Spleen (tissue), 11 donors: Measurements from ENCODE around the gene OR2AJ1. TPM values are rescaled to one million over a fixed set of nuclear protein-coding genes. Genes with fewer than 3 reads are reported as not detected.
A peak's percentile ranks its signal among the peaks of the same experiment; 100 is the strongest.
"Not testable (repeated sequence)": the region's sequence is repeated elsewhere in the genome, so short reads cannot be mapped to it uniquely, and the experiment has no call there.

Source experiments
- DNase-seq: peaks from one replicate; pipeline ENCODE4 v3.0.0-alpha.2; 2020
- H3K27ac ChIP-seq, 8 donors: fragments of 200-600 bp; sonication (generic) in 7 of 8; 1 replicate in 4 of 8; 2 replicates in 4 of 8; pipeline versions ENCODE4 v1.5.0 to v1.8.0; 2016 to 2021; ENCODE audit warnings: inconsistent platforms in 4 of 8, mild to moderate bottlenecking in 4 of 8, moderate library complexity in 1 of 8
- H3K27me3 ChIP-seq, 7 donors: fragments of 200-600 bp; sonication (generic) in 6 of 7; replicated peaks in 1 of 7; 1 replicate in 4 of 7; 2 replicates in 3 of 7; pipeline versions ENCODE4 v1.5.0 to v1.8.0; 2016 to 2021; ENCODE audit warnings: inconsistent platforms in 3 of 7, mild to moderate bottlenecking in 1 of 7
- H3K36me3 ChIP-seq, 6 donors: fragments of 200-600 bp; sonication (generic) in 5 of 6; 1 replicate in 4 of 6; 2 replicates in 2 of 6; pipeline versions ENCODE4 v1.5.0 to v1.8.0; 2016 to 2021; ENCODE audit warnings: inconsistent platforms in 2 of 6
- H3K4me1 ChIP-seq, 6 donors: fragments of 200-600 bp; sonication (generic) in 5 of 6; 1 replicate in 3 of 6; 2 replicates in 3 of 6; pipeline versions ENCODE4 v1.5.0 to v1.8.0; 2016 to 2021; ENCODE audit warnings: inconsistent platforms in 3 of 6
- H3K4me3 ChIP-seq, 8 donors: fragments of 200-600 bp; sonication (generic) in 7 of 8; 1 replicate in 4 of 8; 2 replicates in 4 of 8; pipeline versions ENCODE4 v1.5.0 to v1.8.0; 2016 to 2021; ENCODE audit warnings: inconsistent platforms in 4 of 8, mild to moderate bottlenecking in 4 of 8, moderate library complexity in 2 of 8
- H3K9me3 ChIP-seq, 8 donors: fragments of 200-600 bp; sonication (generic) in 7 of 8; 1 replicate in 4 of 8; 2 replicates in 4 of 8; pipeline versions ENCODE4 v1.5.0 to v1.8.0; 2016 to 2021; ENCODE audit warnings: inconsistent platforms in 4 of 8
- POLR2A ChIP-seq, 3 donors: fragments of 450-650 bp; IDR thresholded peaks; one replicate each; pipeline ENCODE4 v1.5.1; 2017; ENCODE audit warnings: antibody characterized with exemption in 3 of 3, mild to moderate bottlenecking in 1 of 3
- POLR2AphosphoS5 ChIP-seq, 3 donors: sonication (generic); formaldehyde crosslinking; IDR thresholded peaks; one replicate each; pipeline ENCODE4 v1.5.1; 2017; ENCODE audit warnings: antibody characterized with exemption in 3 of 3
- WGBS, 5 donors: extraction: QIAGEN DNeasy Blood & Tissue Kit in 3 of 5; methylation state at CpG; one replicate each; pipeline versions ENCODE4 v1.1.5 to v1.1.7; 2013 to 2018; 5-methylcytosine and 5-hydroxymethylcytosine counted together
- intact Hi-C: fragments of 100-400 bp; cut with DNase I; formaldehyde crosslinking; loops from one replicate; pipeline ENCODE4 v1.15.0; 2023; ENCODE audit warnings: low total_unique reads
- polyA plus RNA-seq, 3 donors: library from polyadenylated mRNA; stranded (reverse); fragments of 200-250 nt; gene quantifications; one replicate each; pipeline ENCODE4 v1.2.1, GENCODE V29; 2013
- total RNA-seq, 7 donors: library from RNA; depleted of rRNA in 3 of 7; stranded (reverse); fragments of >200 nt in 3 of 7; fragmentation: NEBNext Ultra II Directional in 4 of 7; extraction: Animal tissue kit (Norgen Biotek cat#: 25700) in 4 of 7; gene quantifications; one replicate each; pipeline versions ENCODE4 v1.1.0 to v1.2.1, GENCODE V29; 2016 to 2021
- TF ChIP-seq, protein P1 (sequence below), 11 experiments: fragments of 200-600 bp in 7 of 11; fragments of 450-650 bp in 4 of 11; sonication (generic) in 4 of 11; IDR thresholded peaks in 8 of 11; conservative IDR thresholded peaks in 3 of 11; 1 replicate in 7 of 11; 2 replicates in 4 of 11; pipeline versions ENCODE4 v1.4.0 to v1.8.0; 2016 to 2021; ENCODE audit warnings: antibody characterized with exemption in 11 of 11, inconsistent platforms in 4 of 11, mild to moderate bottlenecking in 1 of 11
- donor health status: healthy with polysubstance abuse.
- donor health status: DM: no; HTN: no; CAD: no; lungs with moderate emphysema.
- donor health status: DM: no; HTN: no; CAD: no.
- donor health status: Bipolar disorder and iron deficiency.
- donor health status: healthy.
- donor health status: DM: no; HTN: no; CAD: no.
- donor health status: DM: yes; HTN: yes; CAD: no.

Gene OR2AJ1
- total and polyA plus RNA-seq, 10 donors, result 0.03 to 2.1 (median 0.97) TPM; not detected in 3

DNA sequence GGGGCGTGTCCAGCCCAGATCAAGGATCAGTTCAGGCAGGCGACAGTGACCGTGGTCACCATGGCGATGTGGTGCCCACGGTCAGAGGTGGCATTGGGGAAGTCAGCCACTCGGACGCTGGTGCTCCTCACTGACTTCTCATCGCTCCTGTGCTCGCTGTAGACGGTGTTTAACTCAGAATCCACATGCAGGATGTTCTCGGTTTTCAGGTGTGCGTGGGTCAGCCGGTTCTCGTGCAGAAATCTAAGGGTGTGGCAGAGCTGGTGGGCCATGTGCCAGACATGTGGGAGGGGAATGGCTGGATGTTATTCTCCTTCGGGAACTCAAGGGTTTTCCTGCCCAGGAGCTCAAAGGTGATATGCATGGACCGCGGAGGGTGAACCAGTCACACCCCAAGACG, 11.7 kb downstream of the OR2AJ1 start:
- H3K4me1 ChIP-seq, result no peaks in the 10 kb centered on the region
- DNase-seq, result no peak
- peaks cover 0 to 17% (median 5%) of the 10 kb centered on the region in 8 donors for H3K9me3 ChIP-seq
- intact Hi-C loops, result no loop called here
- no peaks in the 10 kb centered on the region for H3K36me3 ChIP-seq
- WGBS, 5 donors, result 92 to 95% (median 94%) methylated on average over 17 to 18 of the region's 18 CpGs
- H3K27ac ChIP-seq, result no peak overlapping the region
- TF ChIP-seq POLR2A (IDR thresholded peaks at IDR 0.05) (no peak), POLR2AphosphoS5 (IDR thresholded peaks at IDR 0.05) (no peak)
- TF ChIP-seq, protein P1, sequence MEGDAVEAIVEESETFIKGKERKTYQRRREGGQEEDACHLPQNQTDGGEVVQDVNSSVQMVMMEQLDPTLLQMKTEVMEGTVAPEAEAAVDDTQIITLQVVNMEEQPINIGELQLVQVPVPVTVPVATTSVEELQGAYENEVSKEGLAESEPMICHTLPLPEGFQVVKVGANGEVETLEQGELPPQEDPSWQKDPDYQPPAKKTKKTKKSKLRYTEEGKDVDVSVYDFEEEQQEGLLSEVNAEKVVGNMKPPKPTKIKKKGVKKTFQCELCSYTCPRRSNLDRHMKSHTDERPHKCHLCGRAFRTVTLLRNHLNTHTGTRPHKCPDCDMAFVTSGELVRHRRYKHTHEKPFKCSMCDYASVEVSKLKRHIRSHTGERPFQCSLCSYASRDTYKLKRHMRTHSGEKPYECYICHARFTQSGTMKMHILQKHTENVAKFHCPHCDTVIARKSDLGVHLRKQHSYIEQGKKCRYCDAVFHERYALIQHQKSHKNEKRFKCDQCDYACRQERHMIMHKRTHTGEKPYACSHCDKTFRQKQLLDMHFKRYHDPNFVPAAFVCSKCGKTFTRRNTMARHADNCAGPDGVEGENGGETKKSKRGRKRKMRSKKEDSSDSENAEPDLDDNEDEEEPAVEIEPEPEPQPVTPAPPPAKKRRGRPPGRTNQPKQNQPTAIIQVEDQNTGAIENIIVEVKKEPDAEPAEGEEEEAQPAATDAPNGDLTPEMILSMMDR (IDR thresholded peaks at IDR 0.05 in 8 of 11, conservative IDR thresholded peaks at IDR 0.05 in 3 of 11), result no peak
- H3K27me3 ChIP-seq, result peaks cover 0 to 5% (median 0%) of the 10 kb centered on the region in 7 donors
- H3K4me3 ChIP-seq, result peak overlapping the region in 1 of 8 donors; percentile 79

DNA sequence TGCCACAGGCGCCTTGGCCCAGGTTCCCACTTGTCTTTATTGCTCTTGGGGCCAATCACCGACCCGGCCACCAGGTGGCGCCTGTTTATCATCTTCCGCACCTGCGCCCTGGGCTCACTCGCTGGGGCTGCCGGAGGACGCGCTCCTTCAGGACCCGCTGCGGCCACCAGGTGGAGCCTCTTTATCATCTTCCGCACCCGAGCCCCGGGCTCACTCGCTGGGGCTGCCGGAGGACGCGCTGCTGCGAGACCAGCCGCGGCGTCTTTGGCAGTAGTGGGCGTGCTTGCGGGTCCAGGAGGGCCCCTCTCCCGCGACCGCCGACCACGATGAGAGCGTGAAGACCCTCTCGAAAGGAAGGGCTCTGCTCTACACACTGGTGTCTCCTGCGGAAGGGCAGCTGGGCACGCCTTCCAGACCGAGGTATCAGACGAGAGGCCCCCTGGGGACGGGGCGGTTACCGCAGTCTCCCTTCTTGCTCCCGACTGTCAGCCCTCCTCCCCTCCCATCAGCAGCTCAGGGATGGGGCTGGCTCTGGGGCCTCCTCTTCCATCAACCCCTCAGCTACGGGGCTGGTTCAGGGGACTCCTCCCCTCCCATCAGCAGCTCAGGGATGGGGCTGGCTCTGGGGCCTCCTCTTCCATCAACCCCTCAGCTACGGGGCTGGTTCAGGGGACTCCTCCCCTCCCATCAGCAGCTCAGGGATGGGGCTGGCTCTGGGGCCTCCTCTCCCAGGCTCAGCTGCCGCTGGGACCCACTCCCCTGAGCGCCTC, 12.5 kb downstream of the OR2AJ1 start:
- intact Hi-C loops, H3K27me3 ChIP-seq, H3K4me1 ChIP-seq, H3K36me3 ChIP-seq: not testable (repeated sequence)
- 4 to 26% (median 19%) methylated on average over 32 to 44 of the region's 44 CpGs for WGBS, 5 donors
- Histone ChIP-seq H3K4me3 (peak overlapping the region in 7 of 8 donors; percentile 10 to 79 (median 45)), H3K9me3 (peaks cover 0 to 17% (median 5%) of the 10 kb centered on the region in 8 donors), H3K27ac (peak overlapping the region in 5 of 8 donors; percentile 43 to 83 (median 64))
- TF ChIP-seq, protein P1 (IDR thresholded peaks at IDR 0.05 in 8 of 11, conservative IDR thresholded peaks at IDR 0.05 in 3 of 11), result peak; percentile 73 to 97 (median 89)
- peak; percentile 70 to 82 (median 70) for TF ChIP-seq POLR2AphosphoS5 (IDR thresholded peaks at IDR 0.05)
- peak; percentile 96 for DNase-seq

DNA sequence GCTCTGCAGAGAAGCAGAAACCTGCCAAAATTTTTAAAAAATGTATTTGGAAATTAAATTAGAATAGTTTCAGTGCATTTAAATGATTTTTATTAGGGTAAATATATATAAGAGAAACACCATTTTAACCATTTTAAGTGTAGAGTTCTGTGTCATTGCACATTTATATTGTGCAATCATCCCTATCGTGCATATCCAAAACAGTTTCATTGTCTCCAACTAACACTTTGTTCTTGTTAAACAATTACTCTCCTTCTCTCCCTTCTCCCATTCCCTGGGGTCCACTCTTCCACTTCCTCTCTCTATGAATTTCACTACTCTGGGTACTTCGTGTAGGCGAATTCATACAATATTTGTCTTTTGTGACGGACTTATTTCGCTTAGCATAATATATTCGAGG, 17.9 kb downstream of the OR2AJ1 start:
- Histone ChIP-seq H3K4me1 (no peaks in the 10 kb centered on the region), H3K4me3 (no peak overlapping the region), H3K27ac (no peak overlapping the region), H3K36me3 (no peaks in the 10 kb centered on the region), H3K9me3 (peaks cover 0 to 11% (median 3%) of the 10 kb centered on the region in 8 donors), H3K27me3 (no peaks in the 10 kb centered on the region)
- TF ChIP-seq, protein P1 (IDR thresholded peaks at IDR 0.05 in 8 of 11, conservative IDR thresholded peaks at IDR 0.05 in 3 of 11), result no peak
- TF ChIP-seq POLR2AphosphoS5 (IDR thresholded peaks at IDR 0.05) (no peak), POLR2A (IDR thresholded peaks at IDR 0.05) (no peak)
- 79 to 95% (median 86%) methylated on average over 6 of the region's 6 CpGs for WGBS, 5 donors
- no peak for DNase-seq
- intact Hi-C loops, result no loop called here

DNA sequence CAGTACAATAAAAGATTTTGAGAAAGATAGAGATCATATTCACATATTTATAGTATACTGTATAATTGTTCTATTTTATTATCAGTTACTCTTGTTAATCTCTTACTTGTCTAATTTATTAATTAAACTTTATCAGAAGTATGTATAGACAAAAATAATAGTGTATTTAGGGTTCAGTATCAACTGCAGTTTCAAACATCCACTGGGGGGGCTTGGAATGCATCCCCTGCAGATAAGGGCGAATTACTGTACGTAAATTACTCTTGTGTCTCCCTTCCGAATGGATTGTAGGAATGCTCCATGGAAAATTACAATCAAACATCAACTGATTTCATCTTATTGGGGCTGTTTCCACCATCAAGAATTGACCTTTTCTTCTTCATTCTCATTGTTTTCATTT, 23.9 kb downstream of the OR2AJ1 start, which contains the start of gene OR2L8:
Gene OR2L8, plus strand, starts transcription at position 301 of the 400 bp plus-strand sequence. Its CDS starts 0 bp downstream, at position 301.
- H3K4me3 ChIP-seq, result no peak within 1 kb of the TSS
- no peaks in the 10 kb centered on the region for H3K27me3 ChIP-seq
- WGBS, 5 donors, result 82 to 96% (median 88%) methylated on average over 3 of the region's 3 CpGs
- no peaks in the 10 kb centered on the region for H3K4me1 ChIP-seq
- no peaks in the 10 kb centered on the region for H3K36me3 ChIP-seq
- peaks cover 0 to 11% (median 3%) of the 10 kb centered on the region in 8 donors for H3K9me3 ChIP-seq
- intact Hi-C loops, result no loop called here
- DNase-seq, result no peak
- TF ChIP-seq POLR2AphosphoS5 (IDR thresholded peaks at IDR 0.05) (no peak), POLR2A (IDR thresholded peaks at IDR 0.05) (no peak)
- TF ChIP-seq, protein P1 (IDR thresholded peaks at IDR 0.05 in 8 of 11, conservative IDR thresholded peaks at IDR 0.05 in 3 of 11), result no peak
- no peak within 1 kb of the TSS for H3K27ac ChIP-seq
